Measurements from ENCODE around the gene RASL12.
A peak's percentile ranks its signal among the peaks of the same experiment; 100 is the strongest.

The RASL12 gene

DNA sequence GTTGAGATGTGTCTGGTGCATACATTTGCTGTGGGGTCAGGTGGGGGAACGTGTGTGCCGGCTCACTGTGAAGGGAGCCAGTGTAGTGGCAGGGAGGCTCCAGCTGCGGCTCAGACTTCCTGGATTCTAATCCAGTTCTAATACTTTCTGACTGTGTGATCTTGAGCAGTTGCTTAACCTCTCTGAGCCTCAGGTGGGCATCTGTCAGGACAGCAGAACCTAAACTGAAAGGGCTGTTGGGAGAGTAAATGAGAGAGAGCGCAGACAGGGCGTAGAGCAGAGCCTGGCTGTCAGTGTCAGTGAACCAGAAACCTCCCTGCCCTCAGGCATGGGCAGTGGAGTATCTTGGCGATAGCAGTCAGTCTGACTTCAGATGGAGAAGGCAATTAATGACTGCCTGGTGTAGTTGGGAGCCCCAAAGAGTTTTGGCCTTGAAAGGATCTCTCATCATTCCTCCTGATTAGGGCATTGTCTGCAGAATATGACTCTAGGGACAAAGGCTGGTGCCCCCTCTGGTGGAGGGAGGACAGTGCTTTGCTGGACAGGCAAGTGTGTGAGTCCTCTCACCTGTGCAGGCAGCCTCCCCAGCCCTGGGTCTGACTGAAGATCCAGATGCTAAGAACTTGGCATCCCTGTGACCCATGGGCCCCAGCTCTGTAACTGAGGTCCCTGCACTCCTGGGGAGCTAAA, 18.3 kb upstream of the RASL12 start:
- TF ChIP-seq, protein P1, sequence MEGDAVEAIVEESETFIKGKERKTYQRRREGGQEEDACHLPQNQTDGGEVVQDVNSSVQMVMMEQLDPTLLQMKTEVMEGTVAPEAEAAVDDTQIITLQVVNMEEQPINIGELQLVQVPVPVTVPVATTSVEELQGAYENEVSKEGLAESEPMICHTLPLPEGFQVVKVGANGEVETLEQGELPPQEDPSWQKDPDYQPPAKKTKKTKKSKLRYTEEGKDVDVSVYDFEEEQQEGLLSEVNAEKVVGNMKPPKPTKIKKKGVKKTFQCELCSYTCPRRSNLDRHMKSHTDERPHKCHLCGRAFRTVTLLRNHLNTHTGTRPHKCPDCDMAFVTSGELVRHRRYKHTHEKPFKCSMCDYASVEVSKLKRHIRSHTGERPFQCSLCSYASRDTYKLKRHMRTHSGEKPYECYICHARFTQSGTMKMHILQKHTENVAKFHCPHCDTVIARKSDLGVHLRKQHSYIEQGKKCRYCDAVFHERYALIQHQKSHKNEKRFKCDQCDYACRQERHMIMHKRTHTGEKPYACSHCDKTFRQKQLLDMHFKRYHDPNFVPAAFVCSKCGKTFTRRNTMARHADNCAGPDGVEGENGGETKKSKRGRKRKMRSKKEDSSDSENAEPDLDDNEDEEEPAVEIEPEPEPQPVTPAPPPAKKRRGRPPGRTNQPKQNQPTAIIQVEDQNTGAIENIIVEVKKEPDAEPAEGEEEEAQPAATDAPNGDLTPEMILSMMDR (conservative IDR thresholded peaks at IDR 0.05; ENCODE audit: low read depth, low read length), result peak; percentile 61
- DNase-seq (ENCODE audit: low read depth), result peak; percentile 26
- H3K4me3 ChIP-seq (ENCODE audit: low read depth, low read length), result no peak overlapping the region

DNA sequence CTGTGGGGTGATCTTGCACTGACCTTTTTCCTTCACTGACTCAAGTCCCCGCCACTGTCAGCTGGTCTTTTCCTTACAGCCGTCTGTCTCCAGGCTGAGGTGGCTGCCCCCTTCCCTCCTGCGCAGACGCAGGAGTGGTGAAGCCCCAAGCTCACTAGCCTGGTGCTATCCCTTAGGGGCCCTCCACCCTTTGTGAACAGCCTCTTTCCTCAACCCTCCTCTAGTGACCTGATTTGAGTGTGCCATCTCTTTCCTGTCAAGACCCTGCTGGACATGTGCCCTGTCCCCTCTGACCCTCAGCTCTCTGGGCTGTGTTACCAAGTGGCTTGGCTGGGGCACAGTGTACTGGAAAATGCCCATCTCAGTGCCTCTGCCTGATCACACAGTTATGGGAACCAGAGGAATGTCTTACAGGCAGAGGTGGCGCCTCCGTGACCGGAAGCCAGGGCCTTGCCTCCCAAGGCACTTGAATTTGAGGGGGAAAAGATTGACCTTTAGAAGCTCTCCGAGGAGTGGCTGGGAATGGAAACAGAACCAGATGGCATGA, 17.5 kb upstream of the RASL12 start:
- DNase-seq (ENCODE audit: low read depth), result no peak
- H3K4me3 ChIP-seq (ENCODE audit: low read depth, low read length), result no peak overlapping the region
- TF ChIP-seq, protein P1 (conservative IDR thresholded peaks at IDR 0.05; ENCODE audit: low read depth, low read length), result no peak

DNA sequence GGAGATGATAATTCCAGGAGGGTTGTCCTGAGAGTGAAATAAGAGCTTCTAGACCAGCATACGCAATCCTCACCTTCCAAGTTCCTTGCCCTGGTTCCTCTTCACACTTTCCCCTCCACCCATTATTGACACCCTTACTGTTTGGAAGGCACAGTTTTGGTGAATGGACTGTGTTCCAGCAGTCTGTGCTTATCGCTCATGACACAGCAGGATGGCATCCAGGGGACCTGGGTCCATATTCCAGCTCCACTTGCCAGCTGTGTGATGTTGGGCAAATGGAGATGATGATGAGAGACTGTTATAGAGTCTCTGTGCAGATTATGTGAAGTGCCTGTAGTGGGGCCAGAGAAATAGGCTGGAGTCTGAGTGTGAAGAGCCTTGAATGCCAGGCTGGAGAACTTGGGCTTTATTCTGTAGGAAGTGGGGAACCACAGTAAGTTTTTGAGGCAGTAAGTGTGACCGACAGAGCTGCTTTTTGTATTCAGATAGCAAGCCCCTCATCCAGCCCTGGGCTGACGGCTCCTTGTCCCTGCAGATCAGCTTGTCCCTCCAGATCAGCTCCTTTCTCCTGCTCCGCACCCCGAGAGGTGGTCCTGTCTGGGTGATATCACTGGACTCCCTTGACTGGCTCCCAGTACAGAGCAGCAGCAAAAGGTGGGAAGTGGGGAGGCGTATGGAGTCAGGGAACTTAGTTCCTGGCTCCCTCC, 16.9 kb upstream of the RASL12 start:
- no peak overlapping the region for H3K4me3 ChIP-seq (ENCODE audit: low read depth, low read length)
- TF ChIP-seq, protein P1 (conservative IDR thresholded peaks at IDR 0.05; ENCODE audit: low read depth, low read length), result no peak
- no peak for DNase-seq (ENCODE audit: low read depth)

DNA sequence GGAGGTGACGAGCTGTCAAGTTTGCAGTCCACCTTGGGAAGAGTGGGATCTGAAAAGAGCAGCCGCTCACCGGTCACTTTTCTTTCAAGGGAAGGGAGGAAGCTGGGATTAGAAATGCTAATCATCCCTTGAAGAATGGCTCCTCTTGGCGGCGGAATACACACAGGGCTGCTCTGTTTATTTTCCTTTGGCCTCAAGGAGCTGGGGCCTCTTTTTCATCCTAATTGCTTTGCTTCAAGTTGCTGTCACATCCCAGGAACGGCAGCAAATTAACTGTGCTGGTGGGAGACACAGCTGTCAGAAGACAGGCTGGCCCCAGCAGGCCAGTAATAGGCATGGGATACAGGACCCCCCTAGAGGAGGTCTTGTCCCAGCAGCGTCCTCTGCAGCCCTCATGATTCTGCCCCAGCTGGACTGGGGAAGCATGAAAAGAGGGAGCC, 15.5 kb upstream of the RASL12 start:
- TF ChIP-seq, protein P1 (conservative IDR thresholded peaks at IDR 0.05; ENCODE audit: low read depth, low read length), result peak; percentile 74
- no peak overlapping the region for H3K4me3 ChIP-seq (ENCODE audit: low read depth, low read length)
- peak; percentile 72 for DNase-seq (ENCODE audit: low read depth)

DNA sequence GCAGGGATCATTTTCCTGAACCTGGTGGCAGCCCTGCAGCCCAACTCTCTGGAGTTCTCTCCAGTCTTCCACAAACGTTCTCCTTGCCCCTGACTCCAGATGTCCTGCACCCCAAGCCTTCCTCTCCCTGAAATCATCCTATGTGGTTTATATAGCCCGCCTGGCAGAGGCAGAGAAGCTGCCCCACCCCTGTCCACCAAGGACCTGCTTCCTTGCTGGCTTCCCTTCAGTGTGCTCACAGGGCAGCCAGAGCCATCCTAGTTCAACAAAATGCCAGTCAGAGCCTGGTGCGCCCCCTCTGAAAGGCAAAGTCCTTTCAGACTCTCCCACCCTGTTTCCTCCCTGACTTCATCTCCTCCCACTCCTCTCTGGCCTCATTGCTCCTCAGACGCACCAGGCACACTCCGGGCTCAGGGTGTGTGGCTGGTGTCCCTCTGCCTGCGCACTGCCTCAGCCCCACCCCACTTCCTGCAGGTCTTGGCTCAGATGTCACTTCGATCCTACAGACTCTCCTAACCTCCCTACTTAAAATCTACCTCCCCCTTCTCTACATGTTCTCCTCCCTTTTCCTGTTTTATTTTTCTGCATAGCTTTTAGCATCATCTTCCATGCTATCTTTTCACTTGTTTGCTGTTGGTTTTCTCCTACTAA, 14.6 kb upstream of the RASL12 start:
- TF ChIP-seq, protein P1 (conservative IDR thresholded peaks at IDR 0.05; ENCODE audit: low read depth, low read length), result no peak
- no peak for DNase-seq (ENCODE audit: low read depth)
- H3K4me3 ChIP-seq (ENCODE audit: low read depth, low read length), result no peak overlapping the region

DNA sequence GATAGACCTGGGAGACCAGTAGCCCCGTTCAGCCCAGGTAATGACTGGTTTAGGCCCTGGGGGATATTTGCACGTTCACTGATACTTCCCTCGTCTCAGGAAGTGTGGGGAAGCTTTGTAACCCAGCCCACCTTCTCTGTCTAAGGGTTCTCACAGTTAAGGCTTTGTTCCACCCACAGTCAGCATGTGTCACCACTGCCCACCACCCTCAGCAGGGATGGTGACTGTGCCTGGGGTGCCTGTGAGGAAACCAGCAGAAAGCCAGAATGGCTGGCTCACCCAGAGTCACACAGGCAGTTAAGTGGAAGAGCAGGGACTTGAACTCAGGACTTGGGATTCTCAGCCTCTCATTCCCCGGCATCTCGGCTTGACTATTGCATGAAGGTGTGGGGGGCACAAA, 14.0 kb upstream of the RASL12 start:
- TF ChIP-seq, protein P1 (conservative IDR thresholded peaks at IDR 0.05; ENCODE audit: low read depth, low read length), result no peak
- DNase-seq (ENCODE audit: low read depth), result no peak
- H3K4me3 ChIP-seq (ENCODE audit: low read depth, low read length), result no peak overlapping the region
